ENCODE data around the gene HOGA1. TPM values are rescaled to one million over a fixed set of nuclear protein-coding genes. Genes with fewer than 3 reads are reported as not detected.

HOGA1 gene
- total RNA-seq, 1 experiment from 2014 or later: 0.08 TPM

DNA sequence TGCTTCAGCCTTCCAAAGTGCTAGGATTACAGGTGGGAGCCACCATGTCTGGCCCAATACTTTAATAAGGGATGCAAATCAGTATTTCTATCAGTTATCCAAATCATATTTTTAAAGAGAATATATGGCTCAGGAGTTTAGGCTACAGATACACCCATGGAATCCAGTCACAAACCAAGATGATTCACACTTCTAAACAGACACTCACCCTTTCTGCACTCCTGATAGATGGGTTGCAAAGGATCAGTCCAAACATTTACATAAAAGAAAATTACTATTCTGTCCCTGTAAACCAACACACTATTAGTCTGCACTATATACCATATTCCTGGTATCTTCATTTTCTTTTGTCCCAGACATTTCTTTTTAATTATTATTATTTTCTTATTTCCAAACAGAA is 46.9 kb downstream of the HOGA1 start:
- no peak for DNase-seq (ENCODE audit: low read depth, low spot score)
- H3K27ac ChIP-seq (ENCODE audit: low read length): no peak overlapping the region

DNA sequence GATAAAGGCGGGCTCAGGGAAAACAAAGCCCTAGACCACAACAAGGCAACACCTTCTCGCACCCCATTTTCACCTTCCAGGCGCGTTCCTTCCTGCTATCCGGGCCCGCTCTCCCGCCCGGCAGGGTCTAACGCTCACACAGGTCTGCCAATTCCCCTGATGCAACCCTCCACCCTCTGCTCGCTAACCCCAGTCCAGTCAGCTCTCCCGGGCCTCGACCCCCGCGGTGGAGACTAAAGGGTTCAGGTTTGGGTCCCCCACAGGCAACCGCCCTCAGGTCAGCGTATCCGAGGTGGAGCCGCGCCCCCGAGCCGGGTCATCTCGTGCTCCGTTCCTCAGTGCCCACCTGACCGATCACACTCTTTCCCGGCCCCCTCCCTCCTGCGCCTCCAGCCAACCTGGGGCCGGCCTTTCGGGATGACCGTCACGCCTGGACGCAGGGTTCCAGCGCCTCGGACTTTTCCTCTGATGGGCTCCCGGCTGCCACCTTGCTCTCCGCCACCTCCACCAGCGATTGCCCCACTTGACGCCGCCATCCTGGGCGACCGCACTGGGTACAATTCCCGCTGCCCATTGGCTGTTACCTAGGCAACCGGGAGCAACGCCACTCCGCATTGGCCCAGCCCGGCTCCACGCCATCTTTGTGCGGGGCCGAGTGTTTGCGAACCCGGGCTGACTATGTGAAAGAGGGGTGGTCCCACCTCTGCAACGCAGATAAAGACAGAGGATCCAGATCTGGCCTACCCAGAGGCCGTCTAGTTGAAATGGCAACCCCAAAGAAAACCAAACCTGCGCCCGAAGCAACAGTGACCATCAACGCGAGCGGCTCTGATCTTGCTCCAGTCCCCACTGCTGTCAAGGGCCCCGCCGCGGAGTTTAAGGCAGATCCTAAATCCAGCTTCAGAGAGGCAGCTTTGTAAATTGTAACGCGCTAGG is 49.0 kb downstream of the HOGA1 start, which contains the start of gene MORN4:
Gene MORN4 (minus strand): TSS at position 552 of the 936 bp plus-strand sequence. CDS start 13,847 bp downstream, outside the sequence.
- in situ Hi-C loops (cut with HindIII; ENCODE audit: low pct_unique_long_range_greater_than_20kb, low sequenced_read_pairs) (no loop called here), intact Hi-C loops (cut with micrococcal nuclease; ENCODE audit: unreplicated experiment) (no loop called here)
- Histone ChIP-seq H3K27me3 (ENCODE audit: control insufficient read depth, insufficient read depth, low read length) (no peaks in the 10 kb centered on the region), H3K4me3 (ENCODE audit: low read depth in 2 of 2, low read length in 2 of 2) (peak within 1 kb of the TSS; percentile 74 to 98), H3K9me3 (ENCODE audit: control insufficient read depth, insufficient read depth, low read depth, low read length) (no peaks in the 10 kb centered on the region), H3K36me3 (ENCODE audit: control insufficient read depth, insufficient read depth, low read length) (no peaks in the 10 kb centered on the region), H3K4me1 (ENCODE audit: control insufficient read depth, insufficient read depth, low read length) (peaks cover 7% of the 10 kb centered on the region; the same call in 1 of the 2 replicates), H3K27ac (ENCODE audit: low read length) (peak within 1 kb of the TSS; percentile 90)
- ATAC-seq (peak; percentile 99), DNase-seq (ENCODE audit: low read depth, low spot score) (peak; percentile 78)
- ChIA-PET CTCF (interaction anchor here (1.1 kb wide), 1 partner anchor 61 kb away, joined by 4 read pairs; the partner anchor contains the start of gene ANKRD2), POLR2A (no interaction called here)
- no TSS peak for BruUV-seq (replicated peaks)
- TF ChIP-seq SIN3A (IDR thresholded peaks at IDR 0.05; ENCODE audit: borderline replicate concordance, insufficient read depth, low read depth, low read length) (0 out of 2 replicates have a peak, but pooled peaks have one; percentile 71), POLR2AphosphoS5 (IDR thresholded peaks at IDR 0.05; ENCODE audit: low read depth, low read length) (no peak), TCF7L2 (IDR thresholded peaks at IDR 0.05; ENCODE audit: low read depth, low read length) (peak; percentile 49; the same call in 1 of the 2 replicates)
- TF ChIP-seq, protein P1, sequence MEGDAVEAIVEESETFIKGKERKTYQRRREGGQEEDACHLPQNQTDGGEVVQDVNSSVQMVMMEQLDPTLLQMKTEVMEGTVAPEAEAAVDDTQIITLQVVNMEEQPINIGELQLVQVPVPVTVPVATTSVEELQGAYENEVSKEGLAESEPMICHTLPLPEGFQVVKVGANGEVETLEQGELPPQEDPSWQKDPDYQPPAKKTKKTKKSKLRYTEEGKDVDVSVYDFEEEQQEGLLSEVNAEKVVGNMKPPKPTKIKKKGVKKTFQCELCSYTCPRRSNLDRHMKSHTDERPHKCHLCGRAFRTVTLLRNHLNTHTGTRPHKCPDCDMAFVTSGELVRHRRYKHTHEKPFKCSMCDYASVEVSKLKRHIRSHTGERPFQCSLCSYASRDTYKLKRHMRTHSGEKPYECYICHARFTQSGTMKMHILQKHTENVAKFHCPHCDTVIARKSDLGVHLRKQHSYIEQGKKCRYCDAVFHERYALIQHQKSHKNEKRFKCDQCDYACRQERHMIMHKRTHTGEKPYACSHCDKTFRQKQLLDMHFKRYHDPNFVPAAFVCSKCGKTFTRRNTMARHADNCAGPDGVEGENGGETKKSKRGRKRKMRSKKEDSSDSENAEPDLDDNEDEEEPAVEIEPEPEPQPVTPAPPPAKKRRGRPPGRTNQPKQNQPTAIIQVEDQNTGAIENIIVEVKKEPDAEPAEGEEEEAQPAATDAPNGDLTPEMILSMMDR (IDR thresholded peaks at IDR 0.05): no peak
- TF ChIP-seq, protein P2, sequence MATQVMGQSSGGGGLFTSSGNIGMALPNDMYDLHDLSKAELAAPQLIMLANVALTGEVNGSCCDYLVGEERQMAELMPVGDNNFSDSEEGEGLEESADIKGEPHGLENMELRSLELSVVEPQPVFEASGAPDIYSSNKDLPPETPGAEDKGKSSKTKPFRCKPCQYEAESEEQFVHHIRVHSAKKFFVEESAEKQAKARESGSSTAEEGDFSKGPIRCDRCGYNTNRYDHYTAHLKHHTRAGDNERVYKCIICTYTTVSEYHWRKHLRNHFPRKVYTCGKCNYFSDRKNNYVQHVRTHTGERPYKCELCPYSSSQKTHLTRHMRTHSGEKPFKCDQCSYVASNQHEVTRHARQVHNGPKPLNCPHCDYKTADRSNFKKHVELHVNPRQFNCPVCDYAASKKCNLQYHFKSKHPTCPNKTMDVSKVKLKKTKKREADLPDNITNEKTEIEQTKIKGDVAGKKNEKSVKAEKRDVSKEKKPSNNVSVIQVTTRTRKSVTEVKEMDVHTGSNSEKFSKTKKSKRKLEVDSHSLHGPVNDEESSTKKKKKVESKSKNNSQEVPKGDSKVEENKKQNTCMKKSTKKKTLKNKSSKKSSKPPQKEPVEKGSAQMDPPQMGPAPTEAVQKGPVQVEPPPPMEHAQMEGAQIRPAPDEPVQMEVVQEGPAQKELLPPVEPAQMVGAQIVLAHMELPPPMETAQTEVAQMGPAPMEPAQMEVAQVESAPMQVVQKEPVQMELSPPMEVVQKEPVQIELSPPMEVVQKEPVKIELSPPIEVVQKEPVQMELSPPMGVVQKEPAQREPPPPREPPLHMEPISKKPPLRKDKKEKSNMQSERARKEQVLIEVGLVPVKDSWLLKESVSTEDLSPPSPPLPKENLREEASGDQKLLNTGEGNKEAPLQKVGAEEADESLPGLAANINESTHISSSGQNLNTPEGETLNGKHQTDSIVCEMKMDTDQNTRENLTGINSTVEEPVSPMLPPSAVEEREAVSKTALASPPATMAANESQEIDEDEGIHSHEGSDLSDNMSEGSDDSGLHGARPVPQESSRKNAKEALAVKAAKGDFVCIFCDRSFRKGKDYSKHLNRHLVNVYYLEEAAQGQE (IDR thresholded peaks at IDR 0.05; ENCODE audit: insufficient read depth in 1 of 2, low read depth in 2 of 2, low read length in 1 of 2): 0 out of 4 replicates have a peak, but pooled peaks of 1 of the 2 experiments have one; percentile 55

More for the DNA sequence above, 46.9 kb downstream of the HOGA1 start:
- in situ Hi-C loops (cut with HindIII; ENCODE audit: low pct_unique_long_range_greater_than_20kb, low sequenced_read_pairs) (no loop called here), intact Hi-C loops (cut with micrococcal nuclease; ENCODE audit: unreplicated experiment) (no loop called here)
- H3K9me3 ChIP-seq (ENCODE audit: control insufficient read depth, insufficient read depth, low read depth, low read length): no peaks in the 10 kb centered on the region
- POLR2A ChIA-PET: no interaction called here
- H3K4me3 ChIP-seq (ENCODE audit: low read depth in 2 of 2, low read length in 2 of 2): no peak overlapping the region
- H3K36me3 ChIP-seq (ENCODE audit: control insufficient read depth, insufficient read depth, low read length): no peaks in the 10 kb centered on the region
- TSS peak; percentile 49 for BruUV-seq (replicated peaks)
- H3K4me1 ChIP-seq (ENCODE audit: control insufficient read depth, insufficient read depth, low read length): peaks cover 7% of the 10 kb centered on the region; the same call in 1 of the 2 replicates
- H3K27me3 ChIP-seq (ENCODE audit: control insufficient read depth, insufficient read depth, low read length): no peaks in the 10 kb centered on the region
- TF ChIP-seq, protein P2 (IDR thresholded peaks at IDR 0.05; ENCODE audit: insufficient read depth in 1 of 2, low read depth in 2 of 2, low read length in 1 of 2): no peak
- TF ChIP-seq POLR2AphosphoS5 (IDR thresholded peaks at IDR 0.05; ENCODE audit: low read depth, low read length): no peak
- TF ChIP-seq, protein P1 (IDR thresholded peaks at IDR 0.05): no peak
- no peak for ATAC-seq
- CTCF ChIA-PET: no interaction called here

All from Panc1 (cell line).